PC-3 (cell line): ENCODE results near the gene GNAT3.

Experiments
- EZH2 ChIP-seq: fragments of 300-600 bp; sonication (generic); IDR thresholded peaks from one replicate; pipeline ENCODE4 v1.6.1; 2017; ENCODE audit warnings: antibody characterized with exemption, mild to moderate bottlenecking, low read length; ENCODE audit not compliant: unreplicated experiment
- EZH2phosphoT487 ChIP-seq: fragments of 300-600 bp; sonication (generic); IDR thresholded peaks from 2 replicates; pipeline ENCODE4 v1.6.1; 2018; ENCODE audit warnings: mild to moderate bottlenecking, antibody characterized with exemption, low read length, borderline replicate concordance
- TF ChIP-seq, protein P1 (sequence below): fragments of 300-600 bp; sonication (generic); conservative IDR thresholded peaks from 2 replicates; pipeline ENCODE4 v1.5.1; 2017; ENCODE audit warnings: antibody characterized with exemption, low read depth, mild to moderate bottlenecking, low read length

GRCh38 chr7:80529362-80529761, 17.5 kb upstream of the GNAT3 start:
- TF ChIP-seq, protein P1, sequence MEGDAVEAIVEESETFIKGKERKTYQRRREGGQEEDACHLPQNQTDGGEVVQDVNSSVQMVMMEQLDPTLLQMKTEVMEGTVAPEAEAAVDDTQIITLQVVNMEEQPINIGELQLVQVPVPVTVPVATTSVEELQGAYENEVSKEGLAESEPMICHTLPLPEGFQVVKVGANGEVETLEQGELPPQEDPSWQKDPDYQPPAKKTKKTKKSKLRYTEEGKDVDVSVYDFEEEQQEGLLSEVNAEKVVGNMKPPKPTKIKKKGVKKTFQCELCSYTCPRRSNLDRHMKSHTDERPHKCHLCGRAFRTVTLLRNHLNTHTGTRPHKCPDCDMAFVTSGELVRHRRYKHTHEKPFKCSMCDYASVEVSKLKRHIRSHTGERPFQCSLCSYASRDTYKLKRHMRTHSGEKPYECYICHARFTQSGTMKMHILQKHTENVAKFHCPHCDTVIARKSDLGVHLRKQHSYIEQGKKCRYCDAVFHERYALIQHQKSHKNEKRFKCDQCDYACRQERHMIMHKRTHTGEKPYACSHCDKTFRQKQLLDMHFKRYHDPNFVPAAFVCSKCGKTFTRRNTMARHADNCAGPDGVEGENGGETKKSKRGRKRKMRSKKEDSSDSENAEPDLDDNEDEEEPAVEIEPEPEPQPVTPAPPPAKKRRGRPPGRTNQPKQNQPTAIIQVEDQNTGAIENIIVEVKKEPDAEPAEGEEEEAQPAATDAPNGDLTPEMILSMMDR = no peak
- no peak for TF ChIP-seq EZH2phosphoT487
- TF ChIP-seq EZH2 = no peak
